ENCODE measurements around the gene TMA7B.
A peak's percentile ranks its signal among the peaks of the same experiment; 100 is the strongest.

The TMA7B gene

DNA sequence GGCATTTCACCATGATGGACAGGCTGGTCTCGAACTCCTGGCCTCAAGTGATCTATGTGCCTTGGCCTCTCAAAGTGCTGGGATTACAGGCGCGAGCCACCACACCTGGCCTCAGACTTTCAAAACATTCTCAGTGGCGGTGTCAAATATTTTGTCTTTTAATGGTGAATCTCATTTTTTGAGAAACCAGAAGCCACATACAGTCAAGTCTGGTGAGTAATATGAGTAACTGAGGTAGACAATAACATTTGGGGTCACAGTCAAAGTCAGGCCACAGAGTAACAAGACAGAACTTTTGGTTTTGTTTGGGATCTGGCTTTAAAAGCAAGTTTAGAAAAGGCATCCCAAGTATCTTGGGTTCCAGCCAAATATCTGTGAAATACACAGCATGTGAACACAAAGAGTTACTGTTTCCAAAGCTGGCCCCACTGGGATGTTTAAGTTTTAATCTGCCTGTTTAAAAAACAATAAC is 5.6 kb upstream of the TMA7B start:
- DNase-seq (ENCODE audit: low spot score), result no peak

DNA sequence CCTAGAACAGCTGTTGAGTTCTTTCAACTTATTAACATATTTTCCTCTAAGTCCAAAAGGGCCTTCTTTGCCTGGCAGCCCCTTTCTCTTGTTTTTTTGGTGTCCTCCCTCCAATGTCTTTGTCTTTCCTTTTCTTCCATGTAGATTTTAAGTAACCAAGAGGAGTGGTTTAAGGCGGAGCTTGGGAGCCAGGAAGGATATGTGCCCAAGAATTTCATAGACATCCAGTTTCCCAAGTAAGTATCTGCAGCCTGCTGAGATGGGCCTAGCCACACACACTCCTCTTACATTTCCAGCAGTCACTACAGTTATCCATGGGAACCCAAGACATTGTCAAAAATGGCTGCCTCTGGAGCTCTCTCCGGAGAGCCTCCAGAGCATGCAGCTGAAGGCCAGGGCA is 4.5 kb upstream of the TMA7B start:
- no peak for DNase-seq (ENCODE audit: low spot score)

DNA sequence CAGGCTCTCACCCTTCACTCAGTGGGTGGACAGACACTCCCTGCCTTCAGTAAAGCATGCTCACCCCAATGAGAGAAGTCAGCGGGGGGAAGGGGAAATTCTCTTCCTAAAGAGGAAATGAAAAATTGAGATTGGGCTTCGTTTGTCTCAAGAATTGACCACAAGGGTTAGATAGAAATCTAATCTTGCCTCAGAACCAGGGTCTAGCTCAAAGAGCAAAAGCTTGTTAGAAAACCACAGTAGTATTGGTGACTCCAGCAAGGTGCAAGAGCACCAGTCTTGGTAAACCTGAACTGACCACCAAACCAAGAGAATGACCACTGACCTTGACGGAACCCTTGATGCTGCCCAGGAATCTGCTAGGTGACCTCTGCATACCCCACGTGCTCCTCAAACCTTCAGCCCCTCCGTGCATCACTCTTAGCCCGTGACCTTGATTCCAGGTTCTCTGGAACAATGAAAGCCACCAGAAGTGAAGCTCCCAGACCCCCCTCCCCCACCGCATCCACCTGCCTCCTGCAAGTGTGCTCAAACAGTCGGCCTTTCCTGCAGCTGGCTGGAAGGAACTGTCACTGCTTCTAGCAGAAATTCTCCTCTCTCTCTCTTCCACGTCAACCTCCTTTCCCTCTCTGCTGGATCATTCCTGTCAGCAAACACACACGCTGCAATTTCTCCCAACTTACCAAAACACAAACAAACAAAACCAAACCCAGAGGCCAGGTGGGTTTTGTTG is 3.1 kb upstream of the TMA7B start:
- DNase-seq (ENCODE audit: low spot score), result no peak

DNA sequence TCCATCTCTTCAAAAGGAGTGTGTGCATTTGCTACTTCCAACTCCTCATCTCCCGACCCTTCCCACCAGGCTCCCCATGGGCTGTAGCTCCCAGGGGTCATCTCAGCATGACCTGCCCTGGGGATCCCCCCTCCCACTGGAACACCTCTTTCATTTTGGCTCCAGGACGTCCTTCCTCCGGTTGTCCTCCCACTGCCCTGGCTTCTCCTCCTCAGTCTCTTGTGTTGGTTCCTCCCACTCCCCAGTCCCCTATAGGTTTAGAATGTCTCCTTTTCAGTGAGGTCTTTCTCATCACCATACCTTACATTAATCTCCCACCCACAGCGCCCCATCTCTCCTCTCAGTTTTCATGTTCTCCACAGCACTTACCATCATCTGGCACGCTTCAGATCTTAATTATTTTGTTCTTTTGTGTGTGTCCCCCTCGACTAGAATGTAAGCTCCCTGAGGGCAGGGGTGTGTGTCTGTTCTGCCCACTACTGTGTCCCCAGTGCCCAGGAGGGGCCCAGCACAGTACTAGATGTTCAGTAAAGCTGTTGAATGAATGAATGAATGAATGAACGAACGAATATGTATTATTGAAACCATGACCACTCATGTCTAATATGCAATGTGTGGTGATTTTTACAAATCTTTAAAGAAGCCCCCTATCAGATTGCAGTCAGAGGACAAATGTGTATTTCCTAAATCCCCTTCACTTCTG is 2.0 kb upstream of the TMA7B start:
- no peak for DNase-seq (ENCODE audit: low spot score)

DNA sequence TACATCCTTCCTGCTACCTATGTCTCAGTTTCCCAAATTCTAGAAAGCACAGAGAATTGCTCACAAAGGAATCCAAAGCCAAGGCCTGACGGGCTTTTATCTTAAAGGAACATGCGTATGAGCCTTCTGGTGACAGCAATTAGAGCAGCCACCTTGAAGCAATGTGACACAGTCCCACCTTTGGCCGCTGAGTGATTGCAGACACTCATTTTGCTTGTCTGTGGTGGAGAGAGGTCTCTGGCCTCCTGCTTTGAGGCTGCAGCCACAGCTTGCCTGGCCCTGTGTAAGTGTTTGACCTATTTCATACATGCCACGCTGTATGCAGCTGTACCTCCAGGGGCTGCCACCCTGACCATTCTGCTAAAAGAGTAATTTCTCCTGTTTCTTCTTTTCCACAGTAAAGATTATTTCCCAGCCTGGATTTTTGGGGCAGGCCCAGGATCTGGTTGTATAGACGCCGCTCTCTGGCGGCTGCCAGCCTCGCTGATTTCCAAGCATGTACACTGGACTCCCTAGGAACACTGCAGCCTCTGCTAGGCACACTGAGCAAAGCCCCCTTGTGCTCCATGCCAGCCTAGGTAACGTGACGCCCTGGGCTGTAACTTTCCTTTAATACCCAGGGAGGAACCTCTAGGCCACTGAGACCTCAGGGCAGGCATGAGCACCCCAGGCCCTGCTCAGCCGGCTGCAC is 1.1 kb upstream of the TMA7B start:
- no peak for DNase-seq (ENCODE audit: low spot score)

DNA sequence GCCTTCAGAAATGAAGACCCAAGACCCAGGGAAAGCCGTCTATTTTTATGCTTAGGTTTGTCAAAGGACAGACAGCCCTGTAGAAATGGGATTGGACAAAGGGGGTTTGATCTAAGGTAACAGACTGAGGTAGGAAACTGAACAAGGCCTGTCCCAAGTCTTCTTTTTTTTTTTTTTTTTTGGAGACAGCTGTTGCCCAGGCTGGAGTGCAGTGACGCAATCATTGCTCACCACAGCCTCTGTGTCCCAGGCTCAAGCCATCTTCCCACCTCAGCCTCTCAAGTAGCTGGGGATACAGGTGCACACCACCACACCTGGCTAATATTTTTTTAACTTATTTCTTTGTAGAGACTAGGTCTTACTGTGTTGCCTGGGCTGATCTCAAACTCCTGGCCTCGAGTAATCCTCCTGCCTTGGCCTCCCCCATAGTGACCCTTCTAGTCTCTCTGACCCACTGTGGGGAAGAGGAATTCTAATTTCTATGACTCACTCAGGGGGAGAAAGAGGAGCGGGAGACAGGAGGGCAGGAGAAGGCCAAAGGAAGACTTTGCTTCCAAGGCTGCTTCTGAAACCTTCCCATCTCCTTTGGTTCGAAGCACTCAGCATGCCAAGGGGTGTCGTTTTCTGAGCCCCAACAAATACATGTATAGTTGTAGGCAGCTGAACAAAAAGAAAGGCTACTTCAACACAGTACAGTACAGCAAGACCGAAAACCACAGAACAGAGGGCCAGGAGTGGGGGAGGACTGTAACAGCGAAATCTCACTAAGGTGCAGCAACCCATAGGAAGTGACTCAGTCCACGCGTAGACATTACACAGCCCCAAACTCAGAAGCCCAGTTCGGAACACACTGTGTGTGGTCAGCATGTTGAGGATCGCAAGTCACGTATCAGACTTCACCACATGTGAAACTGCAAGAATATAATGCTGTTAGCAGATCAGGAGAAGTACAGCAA is 872 bp downstream of the TMA7B start:
- DNase-seq (ENCODE audit: low spot score), result peak; percentile 62

DNA sequence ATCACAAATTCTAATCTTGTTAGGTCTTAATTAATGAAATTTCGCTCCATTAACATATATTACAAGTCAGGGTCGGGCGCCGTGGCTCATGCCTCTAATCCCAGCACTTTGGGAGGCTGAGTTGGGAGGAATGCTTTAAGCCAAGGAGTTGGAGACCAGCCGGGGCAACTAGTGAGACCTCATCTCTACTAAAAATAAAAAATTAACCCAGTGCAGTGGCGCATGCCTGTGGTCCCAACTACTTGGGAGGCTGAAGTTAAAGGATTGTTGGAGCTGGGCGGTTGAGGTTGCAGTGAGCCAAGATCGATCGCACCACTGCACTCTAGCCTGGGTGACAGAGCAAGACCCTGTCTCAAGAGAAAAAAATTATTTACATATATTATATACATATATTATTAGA is 1.9 kb downstream of the TMA7B start:
- no peak for DNase-seq (ENCODE audit: low spot score)

DNA sequence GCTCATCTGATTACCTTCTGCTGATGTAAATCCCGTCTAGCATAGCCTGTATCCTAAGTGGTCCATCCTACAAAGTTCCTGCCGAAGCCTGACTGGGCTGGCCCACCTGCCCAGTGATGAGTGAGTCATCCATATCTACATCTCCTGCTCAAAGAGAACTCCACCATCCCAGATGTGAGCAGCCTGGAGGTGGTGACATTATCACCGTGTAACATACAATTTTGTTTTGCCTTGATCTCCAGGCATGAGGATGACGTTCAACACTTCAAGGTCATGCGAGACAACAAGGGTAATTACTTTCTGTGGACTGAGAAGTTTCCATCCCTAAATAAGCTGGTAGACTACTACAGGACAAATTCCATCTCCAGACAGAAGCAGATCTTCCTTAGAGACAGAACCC is 5.6 kb downstream of the TMA7B start:
- DNase-seq (ENCODE audit: low spot score), result no peak

DNA sequence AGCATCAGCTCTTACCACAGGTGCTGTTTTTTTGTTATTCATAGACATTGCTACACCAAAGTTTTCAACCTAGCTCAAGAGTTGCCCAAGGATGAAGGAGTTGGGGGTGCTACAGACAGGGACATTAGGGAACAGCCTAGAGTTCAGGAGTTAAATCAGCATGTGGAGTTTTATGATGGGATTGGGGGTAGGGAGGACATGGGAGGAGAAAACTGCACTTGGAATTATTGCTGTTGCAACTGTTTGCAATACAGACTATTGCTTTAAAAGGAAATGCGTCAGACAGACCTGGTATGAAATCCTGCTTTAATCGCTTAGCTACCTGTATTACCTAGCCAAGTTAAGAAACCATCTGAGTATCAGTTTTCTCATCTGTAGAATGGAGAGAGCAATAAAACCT is 6.3 kb downstream of the TMA7B start:
- DNase-seq (ENCODE audit: low spot score), result no peak

DNA sequence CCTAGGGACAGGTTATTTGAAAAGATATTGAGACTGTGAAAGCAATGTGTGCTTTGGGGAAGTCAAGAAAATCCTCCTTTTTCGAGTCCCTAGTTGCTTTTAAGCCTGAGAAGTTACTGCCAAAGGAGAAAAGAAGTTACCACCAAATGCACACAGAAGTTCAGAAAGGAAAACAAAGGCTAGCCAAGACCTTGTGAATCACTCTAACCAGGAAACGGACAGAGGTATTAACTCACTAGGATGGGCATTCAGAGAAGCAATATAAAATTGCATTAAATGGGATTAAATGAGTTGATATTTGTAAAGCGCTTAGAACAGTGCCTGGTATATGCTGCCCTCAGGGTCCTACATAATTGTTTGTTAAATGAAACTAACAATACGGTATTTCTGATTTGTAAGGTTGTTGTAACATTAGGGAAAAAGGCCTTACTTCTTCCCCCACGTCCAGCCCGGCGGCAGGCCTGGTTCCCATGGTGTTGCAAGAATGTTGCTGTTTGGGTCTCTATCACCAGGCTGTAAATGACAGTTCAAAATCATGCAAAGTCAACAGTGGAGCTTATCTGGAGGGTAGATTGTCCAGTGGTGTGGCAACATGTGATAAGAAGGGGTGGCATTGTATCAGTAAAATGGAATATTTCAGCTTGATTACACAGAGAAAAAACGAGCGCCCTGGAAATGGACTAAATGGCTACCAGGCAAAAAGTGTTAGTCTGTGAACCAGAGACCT is 7.1 kb downstream of the TMA7B start:
- DNase-seq (ENCODE audit: low spot score), result no peak

DNA sequence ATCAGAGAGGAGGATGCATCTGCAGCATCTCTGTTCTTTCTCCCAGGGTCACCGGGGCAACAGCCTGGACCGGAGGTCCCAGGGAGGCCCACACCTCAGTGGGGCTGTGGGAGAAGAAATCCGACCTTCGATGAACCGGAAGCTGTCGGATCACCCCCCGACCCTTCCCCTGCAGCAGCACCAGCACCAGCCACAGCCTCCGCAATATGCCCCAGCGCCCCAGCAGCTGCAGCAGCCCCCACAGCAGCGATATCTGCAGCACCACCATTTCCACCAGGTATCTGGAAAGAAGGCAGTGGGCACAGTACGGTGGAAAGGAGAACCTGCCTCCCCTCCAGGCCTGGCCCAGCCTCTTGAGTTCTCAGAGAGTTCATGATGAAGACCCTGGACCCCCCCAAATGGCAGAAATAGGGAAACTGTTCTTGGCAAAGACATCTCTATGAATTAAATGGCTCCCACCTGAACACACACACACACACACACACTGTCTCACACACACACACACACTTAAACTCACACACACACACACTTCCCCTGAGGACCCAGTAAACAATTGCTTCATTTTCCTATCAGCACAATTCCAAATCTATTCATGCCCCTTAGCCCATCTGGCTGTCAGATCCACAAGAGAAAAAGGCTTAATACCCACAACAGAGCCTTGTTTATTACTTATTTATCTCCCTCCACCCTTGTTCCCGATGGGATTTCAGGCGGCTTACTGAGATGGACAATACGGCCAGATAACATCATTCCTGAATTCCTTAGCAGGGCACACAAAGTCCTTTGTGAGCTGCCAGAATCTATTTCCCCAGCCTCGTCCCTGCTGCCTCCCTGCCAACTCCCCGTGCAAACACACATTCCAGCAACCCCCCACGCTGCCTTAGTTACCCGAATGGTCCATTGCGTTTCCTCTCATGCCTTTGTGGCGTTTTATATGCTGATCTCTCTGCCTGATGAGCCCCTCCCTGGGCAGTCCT is 8.1 kb downstream of the TMA7B start:
- no peak for DNase-seq (ENCODE audit: low spot score)

DNA sequence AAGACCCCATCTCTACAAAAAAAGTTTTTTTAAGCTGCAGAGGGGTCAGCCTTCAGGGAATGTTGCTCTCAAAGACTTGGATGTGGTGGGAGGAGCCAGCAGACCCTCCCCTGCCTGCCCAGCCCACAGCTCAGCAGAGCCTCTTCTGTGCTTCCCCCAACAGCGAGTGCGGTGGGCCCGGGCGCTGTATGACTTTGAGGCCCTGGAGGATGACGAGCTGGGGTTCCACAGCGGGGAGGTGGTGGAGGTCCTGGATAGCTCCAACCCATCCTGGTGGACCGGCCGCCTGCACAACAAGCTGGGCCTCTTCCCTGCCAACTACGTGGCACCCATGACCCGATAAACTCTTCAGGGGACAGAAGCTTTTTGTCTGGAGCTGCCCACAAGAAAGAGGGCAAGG is 10.5 kb downstream of the TMA7B start:
- DNase-seq (ENCODE audit: low spot score), result no peak

DNA sequence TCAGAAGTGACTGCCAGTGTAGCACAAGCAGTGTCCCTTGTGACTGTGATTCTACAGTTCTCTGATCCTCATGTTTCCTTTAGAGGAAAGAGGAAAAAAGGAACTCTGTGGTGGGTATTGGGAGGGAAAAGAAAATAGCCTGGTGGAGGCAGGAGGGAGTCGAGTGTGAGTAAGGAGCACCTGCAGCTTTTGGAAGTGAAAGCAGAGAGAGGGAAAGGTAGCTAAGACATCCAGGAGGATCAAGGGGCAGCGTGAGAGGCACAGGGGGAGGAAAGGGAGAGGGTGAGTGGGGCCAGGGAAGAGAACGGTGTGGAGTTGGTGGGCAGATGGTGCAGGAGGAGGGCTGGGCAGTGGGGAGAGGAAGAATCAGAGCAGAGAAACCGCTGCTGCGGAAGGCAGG is 12.4 kb downstream of the TMA7B start:
- DNase-seq (ENCODE audit: low spot score), result no peak

DNA sequence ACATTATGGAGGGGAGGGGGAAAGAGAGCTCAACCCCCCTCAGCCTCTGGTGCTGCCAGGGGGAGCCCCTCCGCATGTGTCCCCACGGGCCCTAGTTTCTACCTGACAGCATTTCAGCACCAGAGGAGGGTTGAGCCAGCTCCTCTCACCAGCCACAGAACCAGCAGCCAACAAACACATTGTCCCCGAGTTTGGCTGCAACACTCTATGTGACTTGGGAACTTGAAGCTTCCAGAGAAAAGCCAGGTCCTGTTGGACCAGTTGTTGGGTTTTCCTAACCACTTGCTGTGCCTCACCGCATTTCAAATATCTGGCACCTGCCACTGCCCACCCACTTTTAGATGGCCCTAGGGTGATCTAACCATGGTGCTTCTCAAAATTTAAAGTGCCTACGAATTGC is 13.5 kb downstream of the TMA7B start:
- DNase-seq (ENCODE audit: low spot score), result no peak

DNA sequence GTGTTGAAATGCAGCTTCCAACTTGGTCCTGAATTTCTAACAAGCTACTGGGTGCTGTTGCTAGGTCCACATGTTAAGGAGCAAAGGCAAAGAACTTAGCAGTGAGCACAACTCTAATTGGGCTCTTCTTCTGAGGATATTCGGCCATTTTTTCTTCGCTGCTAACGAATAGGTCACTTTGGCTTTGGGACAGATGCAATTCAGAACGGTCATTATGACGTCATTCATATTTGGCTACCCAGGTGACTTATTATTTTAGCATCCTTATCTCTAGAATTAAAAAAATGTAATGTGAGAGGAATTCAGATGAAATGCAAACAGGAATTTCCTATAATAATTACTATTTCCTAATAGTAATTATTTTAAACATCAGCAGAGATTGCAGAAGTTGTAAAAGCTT is 13.9 kb downstream of the TMA7B start:
- no peak for DNase-seq (ENCODE audit: low spot score)

DNA sequence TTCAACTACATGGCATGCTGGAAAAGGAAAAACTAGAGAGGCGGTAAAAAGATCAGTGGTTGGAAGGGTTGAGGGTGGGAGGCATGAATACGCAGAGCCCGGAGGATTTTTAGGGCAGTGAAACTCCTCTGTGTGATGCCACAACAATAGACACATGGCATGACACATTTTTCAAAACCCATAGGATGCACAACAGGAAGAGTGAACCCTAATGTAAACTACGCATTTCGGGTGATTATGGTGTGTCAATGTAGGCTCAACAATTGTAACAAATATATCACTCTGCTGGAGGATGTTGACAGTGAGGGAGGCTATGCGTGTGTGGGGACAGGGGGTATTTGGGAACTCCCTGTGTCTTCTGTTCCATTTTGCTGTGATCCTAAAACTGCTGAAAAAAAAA is 18.9 kb downstream of the TMA7B start:
- DNase-seq (ENCODE audit: low spot score), result no peak

DNA sequence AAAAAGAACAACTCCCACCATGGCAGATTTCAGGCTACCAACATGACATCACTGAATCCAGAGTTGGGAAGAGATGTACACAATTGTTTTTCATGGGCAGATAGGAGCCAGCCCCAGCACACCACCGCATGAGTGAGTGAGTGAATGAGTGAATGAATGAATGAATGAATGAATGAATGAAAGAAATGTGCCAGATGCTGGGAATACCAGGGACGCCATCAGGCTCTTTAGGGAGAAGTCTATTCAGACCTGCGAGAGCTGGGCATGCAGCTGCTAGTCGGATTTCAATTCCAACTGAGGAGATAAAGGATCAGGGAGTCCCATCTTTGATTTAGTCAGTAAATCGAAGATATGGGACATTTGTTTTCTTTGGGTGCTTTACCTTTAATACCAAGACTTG is 19.3 kb downstream of the TMA7B start:
- no peak for DNase-seq (ENCODE audit: low spot score)

DNA sequence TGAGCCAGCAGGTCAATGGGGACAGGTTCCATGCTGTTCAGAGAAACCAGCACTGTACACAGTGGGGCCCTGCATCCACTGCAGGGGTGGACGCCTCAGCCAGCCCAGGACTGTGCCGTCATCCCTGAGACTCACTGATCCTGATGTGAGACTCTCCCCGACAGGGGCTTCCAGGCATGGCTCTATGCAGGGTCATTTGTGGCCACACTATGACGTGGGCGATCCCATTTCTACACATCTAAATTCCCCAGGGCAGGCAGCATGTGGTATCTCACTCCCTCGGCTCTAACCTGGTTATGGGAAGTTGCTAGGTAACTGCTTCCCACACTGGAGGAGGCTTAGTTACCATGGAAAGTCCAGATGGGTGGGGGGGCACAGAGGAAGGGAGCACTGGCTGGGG is 20.4 kb downstream of the TMA7B start:
- DNase-seq (ENCODE audit: low spot score), result no peak

DNA sequence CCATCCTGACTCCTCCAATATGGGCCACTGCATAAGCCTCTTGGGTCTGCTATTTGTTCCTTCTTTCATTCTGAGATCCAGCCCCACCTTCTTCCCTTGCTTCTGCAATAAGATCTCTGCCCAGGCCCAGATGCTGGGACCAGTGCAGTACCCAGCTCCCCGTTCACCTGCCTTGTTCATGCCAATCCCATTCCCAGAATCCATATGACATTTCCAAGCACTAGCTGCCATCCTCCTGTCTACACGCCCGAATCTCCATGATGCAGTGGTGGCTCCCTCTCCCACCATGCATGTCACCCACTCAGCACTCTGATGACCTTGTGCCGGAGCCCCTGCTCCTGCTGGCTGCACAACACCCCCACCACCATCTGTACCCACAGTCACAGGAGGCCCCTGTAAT is 23.1 kb downstream of the TMA7B start:
- no peak for DNase-seq (ENCODE audit: low spot score)

DNA sequence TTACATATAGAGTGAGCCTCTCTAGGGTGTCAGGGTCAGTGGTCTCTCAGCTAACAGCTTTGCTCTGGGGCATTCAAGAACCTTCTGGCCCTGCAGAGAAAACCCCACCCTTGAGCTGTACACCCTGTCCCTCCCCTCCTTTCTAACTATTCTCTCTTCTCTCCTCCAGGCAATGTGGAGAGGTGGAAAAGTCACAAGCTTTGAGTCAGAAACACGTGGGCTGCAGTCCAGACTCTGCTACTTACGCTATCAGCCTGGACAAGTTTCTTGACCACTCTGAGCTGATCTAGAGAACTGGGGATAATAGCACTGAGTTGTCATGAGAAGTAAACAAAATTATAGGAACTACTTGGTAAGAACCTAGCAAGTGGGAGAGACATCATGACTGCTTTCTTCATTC is 23.8 kb downstream of the TMA7B start:
- no peak for DNase-seq (ENCODE audit: low spot score)

All from CD4-positive, alpha-beta T cell treated with Interleukin-6 at 100 ng/mL for 8 hours (primary cell).